IPS DF 4.7 (cell line): Measurements from ENCODE around the gene THSD4.
"Not testable (repeated sequence)": the region's sequence is repeated elsewhere in the genome, so short reads cannot be mapped to it uniquely, and the experiment has no call there.

ENCODE experiments used
- DNase-seq: peaks from one replicate; pipeline ENCODE4 v3.0.0-alpha.2; 2013; ENCODE audit warnings: low spot score; ENCODE audit errors: extremely low read depth

The THSD4 gene

GRCh38 chr15:71187078-71187477 lies 71.8 kb downstream of the THSD4 start:
- DNase-seq = no peak

- no peak for DNase-seq
These were observed 72.3 kb downstream of the THSD4 start for GRCh38 chr15:71187526-71187925.

GRCh38 chr15:71189718-71190117 lies 74.4 kb downstream of the THSD4 start:
- no peak for DNase-seq

GRCh38 chr15:71191296-71191695 lies 76.0 kb downstream of the THSD4 start:
- no peak for DNase-seq

GRCh38 chr15:71192816-71193215 lies 77.5 kb downstream of the THSD4 start:
- no peak for DNase-seq

GRCh38 chr15:71194286-71194685 lies 79.0 kb downstream of the THSD4 start:
- DNase-seq = no peak

GRCh38 chr15:71195242-71195641 lies 80.0 kb downstream of the THSD4 start:
- peak; percentile 53 for DNase-seq

- no peak for DNase-seq
These were observed 82.3 kb downstream of the THSD4 start for GRCh38 chr15:71197620-71198019.

- no peak for DNase-seq
These were observed 83.6 kb downstream of the THSD4 start for GRCh38 chr15:71198846-71199245.

GRCh38 chr15:71199384-71200351 lies 84.4 kb downstream of the THSD4 start:
- no peak for DNase-seq

GRCh38 chr15:71201477-71201876 lies 86.2 kb downstream of the THSD4 start:
- no peak for DNase-seq

GRCh38 chr15:71202712-71203111 lies 87.4 kb downstream of the THSD4 start:
- DNase-seq = no peak

GRCh38 chr15:71203586-71204474 lies 88.6 kb downstream of the THSD4 start:
- peak; percentile 94 for DNase-seq

- DNase-seq = no peak
These were observed 91.9 kb downstream of the THSD4 start for GRCh38 chr15:71207141-71207540.

GRCh38 chr15:71212146-71212545 lies 96.9 kb downstream of the THSD4 start:
- no peak for DNase-seq

GRCh38 chr15:71213943-71214342 lies 98.7 kb downstream of the THSD4 start:
- DNase-seq = not testable (repeated sequence)

- no peak for DNase-seq
These were observed 100.0 kb downstream of the THSD4 start for GRCh38 chr15:71215126-71215894.

GRCh38 chr15:71218272-71218805 lies 103.1 kb downstream of the THSD4 start:
- no peak for DNase-seq

- DNase-seq = no peak
These were observed 103.8 kb downstream of the THSD4 start for GRCh38 chr15:71219101-71219500.

GRCh38 chr15:71219645-71220044 lies 104.4 kb downstream of the THSD4 start:
- no peak for DNase-seq

GRCh38 chr15:71220828-71221227 lies 105.6 kb downstream of the THSD4 start:
- no peak for DNase-seq
